ENCODE measurements around the gene ABI2.
A peak's percentile ranks its signal among the peaks of the same experiment; 100 is the strongest.
"Not testable (repeated sequence)": the region's sequence is repeated elsewhere in the genome, so short reads cannot be mapped to it uniquely, and the experiment has no call there.

Gene ABI2

DNA sequence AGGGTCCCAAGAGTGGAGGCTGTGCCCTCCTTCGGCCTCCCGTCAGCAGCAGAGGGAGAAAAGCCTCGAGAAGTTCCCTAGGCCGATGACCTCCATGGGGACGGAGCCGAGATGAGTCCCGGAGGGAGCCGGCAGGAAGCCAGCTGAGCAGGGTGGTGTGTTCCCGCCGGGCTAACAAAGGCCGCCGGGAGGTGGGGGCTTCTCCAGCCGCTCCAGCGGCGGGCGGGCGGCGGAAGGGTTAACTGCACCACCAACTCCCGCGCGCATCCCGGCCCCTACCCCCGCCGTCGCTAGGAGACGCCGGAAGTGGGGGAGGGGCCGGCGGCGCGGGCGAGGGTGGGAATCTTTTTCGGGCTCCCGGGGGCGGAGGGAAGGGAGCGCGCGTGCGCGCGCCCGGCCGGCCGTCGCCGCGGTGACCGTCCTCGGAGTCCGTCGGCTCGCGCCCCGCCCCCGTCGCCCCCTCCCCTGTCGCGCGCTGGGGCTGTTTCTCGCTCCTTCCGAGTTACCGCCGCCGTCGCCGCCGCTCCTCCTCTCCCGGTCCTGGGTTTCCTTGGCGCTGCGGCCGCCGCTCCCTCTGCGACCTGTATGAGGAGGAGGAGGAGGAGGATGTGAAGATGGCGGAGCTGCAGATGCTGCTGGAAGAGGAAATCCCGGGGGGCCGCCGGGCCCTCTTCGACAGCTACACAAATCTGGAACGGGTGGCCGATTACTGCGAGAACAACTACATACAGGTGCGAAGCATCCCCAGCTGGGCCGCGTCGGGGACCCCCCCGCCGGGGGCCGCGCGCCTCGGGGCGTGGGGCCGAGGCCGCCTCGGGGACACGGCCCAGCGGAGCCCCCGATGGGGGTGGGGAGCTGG lies at the start of gene ABI2:
TSS of gene ABI2 (plus strand) at position 494 of the 859 bp plus-strand sequence. CDS start at position 615, 121 bp downstream.
- DNase-seq (ENCODE audit: low spot score), result peak; percentile 57

DNA sequence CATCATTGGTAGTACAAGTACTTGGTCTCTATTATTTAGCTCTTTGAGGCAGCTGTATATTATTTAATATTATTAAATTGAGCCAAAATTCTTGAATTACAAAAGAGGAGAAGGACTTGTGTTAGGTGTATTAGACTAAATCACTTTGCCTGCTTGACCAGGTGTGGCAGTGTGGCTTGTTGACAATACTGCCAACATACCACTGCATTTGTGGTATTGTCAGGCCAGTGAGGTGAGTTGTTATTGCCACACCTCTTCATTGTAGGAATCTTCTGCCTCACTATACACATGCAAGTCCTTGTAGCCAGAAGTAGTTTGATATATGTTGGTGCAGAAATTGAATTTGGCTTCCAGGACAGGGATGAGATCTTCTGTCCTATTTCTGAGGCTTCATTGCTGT lies 48.9 kb upstream of the ABI2 start:
- DNase-seq (ENCODE audit: low spot score), result no peak

DNA sequence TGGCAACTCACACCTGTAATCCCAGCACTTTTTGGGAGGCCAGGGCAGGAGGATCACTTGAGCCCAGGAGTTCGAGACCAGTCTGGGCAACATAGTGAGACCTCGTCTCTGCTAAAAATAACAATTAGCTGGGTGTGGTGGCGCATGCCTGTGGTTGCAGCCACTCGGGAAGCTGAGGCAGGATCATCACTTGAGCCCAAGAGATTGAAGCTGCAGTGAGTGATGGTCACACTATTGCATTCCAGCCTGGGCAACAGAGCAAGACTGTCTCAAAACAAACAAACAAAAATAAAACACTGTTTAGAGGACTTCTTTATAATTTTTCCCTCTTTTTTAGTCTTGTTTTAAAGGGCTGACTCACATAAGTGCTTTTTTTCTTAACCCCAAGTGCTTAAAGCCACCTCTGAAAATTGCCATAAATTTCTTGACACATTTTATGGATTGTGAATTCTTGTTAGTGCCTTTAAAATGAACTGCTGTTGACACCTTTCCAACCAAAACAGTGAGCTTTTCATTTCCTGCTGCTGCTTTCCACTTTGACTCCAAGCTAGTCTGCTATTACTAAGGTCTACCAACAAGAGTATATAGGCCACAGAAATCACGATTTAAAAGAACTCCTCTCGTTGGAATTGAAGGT lies 47.6 kb upstream of the ABI2 start:
- DNase-seq (ENCODE audit: low spot score), result no peak

DNA sequence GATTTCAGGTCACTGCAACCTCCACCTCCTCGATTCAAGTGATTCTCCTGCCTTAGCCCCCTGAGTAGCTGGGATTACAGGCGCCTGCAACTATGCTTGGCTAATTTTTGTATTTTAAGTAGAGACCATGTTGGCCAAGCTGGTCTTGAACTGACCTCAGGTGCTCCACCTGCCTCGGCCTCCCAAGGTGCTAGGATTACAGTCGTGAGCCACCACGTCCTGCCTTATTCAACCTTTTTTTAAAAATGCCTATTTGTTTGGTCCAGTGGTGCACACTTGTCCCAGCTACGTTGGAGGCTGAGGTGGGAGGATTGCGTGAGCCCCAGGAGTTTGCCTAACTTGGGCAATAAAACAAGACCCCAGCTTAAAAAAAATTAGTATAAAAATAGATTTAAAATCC lies 46.1 kb upstream of the ABI2 start:
- no peak for DNase-seq (ENCODE audit: low spot score)

DNA sequence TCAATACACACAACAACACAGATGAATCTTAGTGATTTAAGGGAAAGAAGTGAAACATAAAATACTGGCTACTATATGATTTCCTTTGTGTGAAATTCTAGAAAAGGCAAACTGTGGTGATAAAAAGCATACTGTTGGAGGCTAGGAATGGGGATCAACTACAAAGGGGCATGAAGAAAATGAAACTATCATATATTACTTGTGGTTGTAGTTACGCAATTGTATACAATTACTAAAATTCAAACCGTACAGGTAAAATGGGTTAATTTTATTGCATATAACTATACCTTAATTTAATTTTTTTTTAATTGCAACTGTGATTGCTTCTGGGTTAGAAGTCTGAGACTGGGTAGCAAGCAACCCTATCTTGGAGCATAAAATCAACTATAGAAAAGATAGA lies 41.7 kb upstream of the ABI2 start:
- DNase-seq (ENCODE audit: low spot score), result no peak

DNA sequence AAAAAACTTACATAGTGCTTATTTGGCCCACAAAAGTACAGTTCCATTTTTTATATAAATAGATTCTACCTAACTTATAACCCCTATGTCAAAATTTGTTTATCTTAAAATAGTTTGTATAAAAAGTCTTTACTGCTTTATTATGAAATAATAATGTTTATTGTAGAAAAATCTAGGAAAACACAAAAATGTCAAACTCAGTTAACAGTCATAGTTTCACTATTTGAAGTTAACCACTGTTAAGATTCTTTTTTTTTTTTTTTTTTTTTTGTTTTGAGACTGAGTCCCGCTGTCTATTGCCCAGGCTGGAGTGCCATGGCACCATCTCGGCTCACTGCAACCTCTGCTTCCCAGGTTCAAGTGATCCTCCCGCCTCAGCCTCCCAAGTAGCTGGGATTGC lies 26.5 kb upstream of the ABI2 start:
- no peak for DNase-seq (ENCODE audit: low spot score)

DNA sequence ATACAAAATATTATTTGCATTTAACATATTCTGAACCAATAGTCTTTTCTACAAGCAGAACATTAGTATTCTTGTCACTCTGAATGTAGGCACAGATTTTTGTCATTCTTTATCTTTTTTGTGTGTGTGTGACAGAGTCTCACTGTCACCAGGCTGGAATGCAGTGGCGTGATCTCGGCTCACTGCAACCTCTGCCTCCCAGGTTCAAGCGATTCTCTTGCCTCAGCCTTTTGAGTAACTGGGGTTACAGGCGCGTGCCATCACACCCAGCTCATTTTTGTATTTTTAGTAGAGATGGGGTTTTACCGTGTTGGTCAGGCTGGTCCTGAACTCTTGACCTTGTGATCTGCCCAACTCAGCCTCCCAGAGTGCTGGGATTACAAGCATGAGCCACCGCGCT lies 25.6 kb upstream of the ABI2 start:
- not testable (repeated sequence) for DNase-seq (ENCODE audit: low spot score)

DNA sequence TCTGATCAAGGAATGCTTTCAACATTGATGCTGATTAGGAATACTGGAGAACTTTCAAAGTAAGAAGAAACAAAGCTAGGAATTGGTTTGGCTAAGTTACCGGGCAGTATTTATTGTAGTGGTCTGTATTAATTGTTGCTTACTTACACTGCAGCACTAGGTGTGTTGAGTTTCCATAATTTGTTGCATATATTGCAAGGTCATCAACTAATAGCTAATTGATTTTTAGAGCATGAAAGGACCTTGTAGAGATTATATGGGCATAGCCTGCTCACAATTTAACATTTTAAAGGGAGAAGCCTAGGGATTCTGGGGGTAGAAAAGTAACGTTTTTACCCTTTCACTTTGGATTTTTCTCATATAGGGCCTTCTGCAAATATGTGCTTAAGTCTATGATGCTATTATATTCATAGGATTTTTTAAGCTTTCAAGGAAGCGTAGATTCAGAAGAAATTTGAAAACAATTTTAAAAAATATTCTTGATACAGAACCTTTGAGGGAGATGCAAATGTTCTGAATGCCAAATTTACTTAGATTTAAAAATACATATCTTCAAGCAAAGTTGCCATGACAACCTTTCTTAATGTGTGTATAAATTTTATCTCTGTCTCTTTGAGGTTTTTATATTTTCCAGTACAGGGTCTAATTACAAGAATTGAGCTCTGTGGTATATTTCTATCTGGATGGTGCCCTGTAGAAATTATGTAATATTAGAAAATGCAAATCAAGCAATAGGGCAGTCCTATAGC lies 17.3 kb upstream of the ABI2 start:
- DNase-seq (ENCODE audit: low spot score), result no peak

DNA sequence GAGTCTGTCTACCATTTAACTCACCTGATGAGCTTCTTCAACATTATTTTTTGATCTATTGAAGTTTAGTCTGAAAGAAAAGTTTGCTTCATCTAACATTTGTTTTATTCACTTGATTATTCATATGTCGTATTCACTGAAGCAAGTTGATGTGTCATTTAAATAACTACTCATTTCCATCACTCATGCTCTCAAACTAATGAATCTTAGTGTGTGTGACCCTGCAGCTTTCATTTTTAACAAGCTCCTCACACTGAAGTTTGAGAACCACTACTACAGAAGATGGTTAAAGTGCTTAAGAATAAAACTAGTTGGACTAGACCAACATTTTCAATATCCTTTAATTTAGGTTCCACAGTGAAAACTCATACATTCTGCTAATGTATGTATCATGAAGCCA lies 1.8 kb upstream of the ABI2 start:
- no peak for DNase-seq (ENCODE audit: low spot score)

DNA sequence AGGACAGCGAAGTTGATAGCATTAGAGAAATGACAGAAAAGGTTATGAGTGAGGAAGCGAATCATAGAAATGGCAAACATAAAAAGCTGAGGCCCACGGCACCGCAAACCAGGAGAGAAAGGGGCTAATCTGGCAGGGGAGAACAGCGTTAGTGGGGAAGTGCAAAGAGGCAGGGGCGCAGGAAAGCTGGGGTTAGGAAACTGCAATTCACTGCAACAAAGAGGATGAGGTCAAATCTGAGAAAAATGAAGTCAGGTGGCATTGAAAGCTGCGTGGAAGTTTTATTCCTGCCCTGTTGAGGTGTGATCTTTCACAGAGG lies 653 bp upstream of the ABI2 start:
- DNase-seq (ENCODE audit: low spot score), result no peak

DNA sequence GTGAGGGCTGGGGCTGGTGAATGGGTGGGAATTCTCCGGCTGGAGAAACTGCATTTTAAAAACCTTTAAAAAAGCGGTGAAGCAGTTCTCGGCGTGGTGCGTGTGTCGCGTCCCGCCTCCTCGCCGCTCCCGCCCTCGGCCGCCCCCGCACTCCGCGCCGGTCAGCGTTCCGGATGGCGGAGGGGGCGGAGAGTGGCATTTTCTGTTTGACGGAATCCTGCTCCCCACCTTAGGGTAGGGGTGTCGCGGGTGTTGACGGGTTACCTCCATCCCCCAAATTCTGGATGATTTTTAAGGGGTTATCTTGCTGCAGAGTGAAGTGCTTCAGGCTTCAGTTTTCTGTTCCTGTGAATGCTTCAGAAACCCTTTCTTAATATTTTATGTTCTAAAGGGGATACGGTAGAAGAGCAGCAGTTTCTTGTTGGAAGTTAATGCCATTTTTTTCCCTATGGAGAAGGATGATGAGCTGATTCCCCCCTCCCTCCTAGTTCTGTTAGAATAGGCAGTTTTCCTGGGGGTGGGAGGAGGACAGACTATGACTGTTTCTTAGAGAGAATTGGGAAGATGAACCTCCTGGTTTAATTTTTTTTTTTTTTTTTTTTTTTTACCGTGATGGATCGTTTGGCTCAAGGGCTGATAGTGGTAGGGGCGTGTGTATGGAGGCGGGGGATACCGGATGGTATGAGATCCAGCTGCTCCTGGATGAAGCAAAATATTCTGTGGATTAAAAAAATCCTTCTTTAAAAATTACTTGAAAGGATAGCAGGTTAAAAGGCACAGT lies 756 bp downstream of the ABI2 start:
- peak; percentile 21 for DNase-seq (ENCODE audit: low spot score)

DNA sequence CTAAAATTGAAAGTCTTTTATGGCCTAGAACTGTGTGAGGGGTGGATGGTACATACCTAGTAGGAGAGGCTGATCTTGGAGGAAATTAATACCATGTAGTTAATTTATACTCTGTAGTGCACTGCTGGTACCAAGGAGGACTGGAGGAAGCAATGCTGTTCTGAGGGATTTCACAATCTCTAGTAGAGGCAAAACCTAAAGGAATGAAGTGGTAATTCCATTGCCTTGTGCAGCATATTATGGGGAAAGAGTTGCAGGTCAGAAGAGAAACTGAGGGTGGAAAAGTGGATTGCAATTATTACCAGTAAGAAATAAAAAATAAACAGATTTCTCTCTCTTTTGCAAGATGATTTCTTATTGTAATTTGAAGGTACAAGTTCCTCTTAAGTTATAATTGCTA lies 2.2 kb downstream of the ABI2 start:
- no peak for DNase-seq (ENCODE audit: low spot score)

DNA sequence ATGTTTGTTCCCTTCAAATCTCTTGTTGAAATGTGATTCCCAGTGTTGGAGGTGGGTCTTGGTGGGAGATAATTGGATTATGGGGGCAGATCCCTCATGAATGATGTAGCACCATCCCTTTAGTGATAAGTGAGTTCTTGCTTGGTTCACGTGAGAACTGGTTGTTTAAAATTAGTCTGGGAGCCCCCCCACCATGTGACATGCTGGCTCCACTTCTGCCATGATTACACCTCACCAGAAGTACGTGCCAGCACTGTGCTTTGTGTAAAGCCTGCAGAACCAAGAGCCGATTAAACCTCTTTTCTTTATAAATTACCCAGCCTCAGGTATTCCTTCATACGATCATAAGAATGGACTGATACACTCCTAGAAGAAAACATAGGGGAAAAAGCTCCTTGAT lies 10.1 kb downstream of the ABI2 start:
- DNase-seq (ENCODE audit: low spot score), result no peak

DNA sequence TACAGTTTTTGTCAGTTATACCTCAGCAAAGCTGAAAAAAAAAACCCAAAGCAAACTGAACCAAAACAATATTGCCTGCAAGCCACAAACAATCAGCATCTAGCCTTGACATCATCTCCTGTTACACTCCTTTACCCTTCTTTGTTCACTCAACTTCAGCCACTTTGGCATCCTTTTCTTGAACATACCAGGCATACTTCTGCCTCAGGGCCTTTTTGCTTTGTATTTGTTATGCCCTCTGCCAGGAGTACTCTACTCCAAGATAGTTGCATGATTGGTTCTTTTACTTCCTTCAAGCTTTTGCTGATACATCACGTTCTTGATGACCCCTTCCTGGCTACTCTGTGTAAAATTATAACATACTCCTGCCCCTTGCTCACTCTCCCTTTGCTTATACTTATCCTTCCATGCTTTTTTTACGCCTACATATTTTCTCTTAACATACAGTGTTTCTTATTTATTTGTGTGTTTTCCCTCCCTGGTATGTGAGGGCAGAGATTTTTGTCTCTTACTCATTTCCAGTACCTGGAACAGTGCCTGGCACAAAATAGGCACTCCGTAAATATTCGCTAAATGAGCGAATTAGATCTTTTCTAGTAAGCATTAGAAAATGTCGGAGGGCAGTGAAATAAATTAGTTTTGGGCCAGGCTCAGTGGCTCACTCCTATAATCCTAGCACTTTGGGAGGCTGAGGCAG lies 12.7 kb downstream of the ABI2 start:
- DNase-seq (ENCODE audit: low spot score), result no peak

DNA sequence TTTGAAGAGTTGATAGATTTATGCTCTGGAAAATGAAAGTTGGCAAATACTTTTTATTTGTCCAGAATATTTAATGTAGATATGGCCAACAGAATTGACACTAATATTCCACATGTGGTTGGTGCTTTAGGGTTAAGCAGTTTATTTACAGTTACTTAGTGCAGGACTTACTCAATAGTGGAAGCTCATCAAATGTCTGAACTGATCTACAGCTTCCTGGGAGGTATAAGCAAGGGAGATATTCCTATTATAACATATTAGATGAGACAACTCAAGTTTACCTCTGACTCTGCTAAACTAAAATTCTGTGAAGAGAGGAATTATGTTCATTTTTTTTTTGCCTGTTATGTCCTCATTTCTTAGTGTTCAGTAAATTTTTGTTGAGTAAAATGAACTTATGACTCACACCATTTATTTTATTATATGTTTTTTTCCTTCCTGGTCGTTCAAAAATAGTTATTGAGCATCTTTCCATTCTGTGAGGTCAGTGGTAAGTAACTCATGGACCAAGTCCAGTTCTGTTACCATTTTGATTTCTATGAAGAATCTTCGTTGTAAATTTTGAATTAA lies 13.6 kb downstream of the ABI2 start:
- DNase-seq (ENCODE audit: low spot score), result no peak

DNA sequence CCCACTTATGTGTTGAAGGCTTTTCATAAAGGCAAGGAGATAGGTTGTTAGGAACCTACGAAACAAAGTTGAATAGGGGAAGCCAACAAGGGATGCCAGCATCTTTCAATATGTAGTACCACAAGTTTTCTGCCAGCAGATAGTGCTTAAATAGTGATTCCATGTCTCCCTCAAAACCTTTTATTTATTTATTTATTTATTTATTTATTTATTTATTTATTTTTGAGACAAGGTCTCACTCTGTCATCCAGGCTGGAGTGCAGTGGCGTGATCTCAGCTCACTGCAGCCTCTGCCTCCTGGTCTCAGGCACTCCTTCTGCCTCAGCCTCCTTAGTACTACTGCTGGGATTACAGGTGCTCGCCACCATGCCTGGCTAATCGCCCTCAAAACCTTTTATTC lies 14.2 kb downstream of the ABI2 start:
- not testable (repeated sequence) for DNase-seq (ENCODE audit: low spot score)

DNA sequence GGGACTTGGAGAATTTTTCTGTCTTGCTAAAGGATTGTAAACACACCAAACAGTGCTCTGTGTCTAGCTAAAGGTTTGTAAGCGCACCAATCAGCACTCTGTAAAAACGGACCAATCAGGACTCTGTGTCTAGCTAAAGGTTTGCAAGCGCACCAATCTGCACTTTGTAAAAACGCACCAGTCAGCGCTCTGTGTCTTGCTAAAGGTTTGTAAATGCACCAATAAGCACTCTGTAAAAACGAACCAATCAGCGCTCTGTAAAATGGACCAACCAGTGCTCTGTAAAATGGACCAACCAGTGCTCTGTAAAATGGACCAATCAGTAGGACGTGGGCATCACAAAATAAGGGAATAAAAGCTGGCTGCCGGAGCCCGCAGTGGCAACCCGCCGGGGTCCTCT lies 16.5 kb downstream of the ABI2 start:
- DNase-seq (ENCODE audit: low spot score), result no peak

DNA sequence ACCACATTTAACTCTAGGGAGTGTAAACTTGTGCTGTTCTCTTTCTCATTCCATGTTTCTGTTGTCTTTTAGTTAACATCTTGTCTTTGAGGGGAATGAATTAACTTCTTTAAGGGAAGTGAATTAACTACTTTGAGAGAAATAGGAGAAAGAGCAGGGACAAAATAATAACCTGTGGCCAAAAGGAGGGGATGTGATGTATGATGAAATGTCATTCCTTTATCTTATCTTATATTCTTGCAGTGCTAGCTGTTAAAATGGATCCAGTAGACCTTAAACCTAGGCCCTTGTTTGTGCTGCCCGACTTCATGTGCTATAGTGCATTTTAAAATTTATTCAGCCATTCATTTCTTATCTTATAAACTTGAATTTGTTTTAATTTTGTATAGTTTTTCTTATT lies 18.4 kb downstream of the ABI2 start:
- peak; percentile 24 for DNase-seq (ENCODE audit: low spot score)

DNA sequence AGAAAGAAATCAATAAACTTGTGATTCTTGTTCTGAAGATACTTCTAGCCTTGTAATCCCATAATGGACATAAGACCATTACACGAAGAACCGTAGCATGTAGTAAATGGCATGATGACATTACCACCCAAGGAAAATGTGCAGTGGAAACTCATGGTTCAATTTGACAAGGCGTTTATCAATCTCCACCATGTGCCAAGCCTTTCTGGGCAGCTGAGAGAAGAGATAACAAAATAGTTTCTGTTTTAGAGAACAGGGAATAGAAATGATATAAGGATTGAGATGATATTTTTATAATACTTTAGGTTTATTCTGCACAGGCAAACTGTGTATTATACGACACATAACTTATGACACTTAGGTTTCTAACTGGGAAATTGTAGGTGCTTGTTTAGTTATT lies 19.2 kb downstream of the ABI2 start:
- peak; percentile 73 for DNase-seq (ENCODE audit: low spot score)

DNA sequence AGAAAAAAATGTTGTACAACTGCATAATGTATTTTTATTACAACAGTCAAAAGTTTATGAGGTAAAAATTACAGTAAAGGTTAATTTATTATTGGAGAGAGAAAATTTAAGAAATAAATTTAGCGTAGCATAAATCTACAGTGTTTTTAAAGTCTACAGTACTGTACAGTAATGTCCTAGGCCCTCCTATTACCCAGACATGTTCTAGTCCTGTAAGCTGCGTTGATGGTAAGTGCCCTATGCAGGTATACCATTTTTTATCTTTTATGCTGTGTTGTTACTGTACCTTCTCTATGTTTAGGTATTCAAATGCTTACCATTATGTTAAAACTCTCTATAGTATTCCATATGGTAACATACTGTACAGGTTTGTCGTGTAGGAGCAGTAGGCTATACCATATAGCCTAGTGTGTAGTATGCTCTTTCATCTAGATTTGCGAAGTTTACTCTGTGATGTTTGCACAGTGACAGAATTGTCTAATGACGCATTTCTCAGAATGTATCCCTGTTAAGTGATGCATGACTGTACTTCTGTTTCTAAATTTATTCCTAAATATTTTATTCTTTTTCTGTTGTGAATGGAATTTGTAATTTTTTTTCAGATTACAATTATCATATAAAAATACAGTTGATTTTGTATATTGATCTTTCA lies 24.5 kb downstream of the ABI2 start:
- no peak for DNase-seq (ENCODE audit: low spot score)

DNA sequence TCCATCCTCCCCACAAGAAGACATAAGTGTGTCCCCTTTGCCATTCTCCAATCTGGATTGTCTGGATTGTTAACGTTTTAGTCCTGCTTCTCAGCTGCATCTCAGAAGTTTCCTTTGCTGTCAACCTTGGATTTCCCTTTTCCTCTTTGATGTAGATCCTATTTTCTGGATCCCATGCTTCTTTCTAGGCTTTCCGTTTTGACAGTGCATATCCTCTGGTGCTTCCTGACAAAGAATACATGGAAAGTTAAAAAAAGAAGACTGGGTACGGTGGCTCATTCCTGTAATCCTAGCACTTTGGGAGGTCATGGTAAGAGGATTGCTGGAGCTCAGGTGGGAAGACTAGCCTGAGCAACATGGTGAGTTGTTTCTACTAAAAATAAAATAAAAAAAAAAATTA lies 26.8 kb downstream of the ABI2 start:
- DNase-seq (ENCODE audit: low spot score), result no peak

Measured in hematopoietic multipotent progenitor cell treated with erythropoietin and hydrocortisone succinate and interleukin-3 and kit ligand, for 17 days (in vitro differentiated cells).